GM19351 (cell line): ENCODE measurements around the gene NOS3.

Experiments used
- ATAC-seq: cut with Tn5 transposase; IDR thresholded peaks from one replicate; pipeline ENCODE4 v1.9.1; 2021; ENCODE audit warnings: mild to moderate bottlenecking, moderate library complexity; ENCODE audit not compliant: unreplicated experiment

NOS3 gene

GRCh38 chr7:150990416-150991186 lies at the start of gene NOS3:
NOS3 (plus strand) TSS chr7:150991017; CDS start chr7:150993804, 2,787 bp downstream.
- ATAC-seq: no peak

GRCh38 chr7:150941351-150942000 lies 49.3 kb upstream of the NOS3 start:
- no peak for ATAC-seq

- no peak for ATAC-seq
Observed at GRCh38 chr7:150942001-150942590, 48.7 kb upstream of the NOS3 start.

- ATAC-seq: no peak
Observed at GRCh38 chr7:150942591-150943452, 48.0 kb upstream of the NOS3 start.

GRCh38 chr7:150943453-150943814 lies 47.4 kb upstream of the NOS3 start:
- ATAC-seq: no peak

GRCh38 chr7:150944066-150945042 lies 46.5 kb upstream of the NOS3 start:
- ATAC-seq: no peak

GRCh38 chr7:150945171-150945852 lies 45.5 kb upstream of the NOS3 start:
- ATAC-seq: no peak

GRCh38 chr7:150945853-150946420 lies 44.9 kb upstream of the NOS3 start:
- no peak for ATAC-seq

- no peak for ATAC-seq
Observed at GRCh38 chr7:150946421-150947240, 44.2 kb upstream of the NOS3 start.

- ATAC-seq: no peak
Observed at GRCh38 chr7:150947241-150947745, 43.5 kb upstream of the NOS3 start.

GRCh38 chr7:150947761-150948651 lies 42.8 kb upstream of the NOS3 start:
- no peak for ATAC-seq

GRCh38 chr7:150948791-150949251 lies 42.0 kb upstream of the NOS3 start:
- ATAC-seq: no peak

GRCh38 chr7:150949564-150949963 lies 41.3 kb upstream of the NOS3 start:
- ATAC-seq: no peak

- ATAC-seq: no peak
Observed at GRCh38 chr7:150949971-150950491, 40.8 kb upstream of the NOS3 start.

- ATAC-seq: no peak
Observed at GRCh38 chr7:150950496-150951180, 40.2 kb upstream of the NOS3 start.

GRCh38 chr7:150951181-150951520 lies 39.7 kb upstream of the NOS3 start:
- no peak for ATAC-seq
